NCI-H82 treated with DMSO at 0.1 percent for 48 hours (cell line): ENCODE measurements around the gene PRPF19.
"Not testable (repeated sequence)": the region's sequence is repeated elsewhere in the genome, so short reads cannot be mapped to it uniquely, and the experiment has no call there.

Experiments
- DNase-seq: peaks from one replicate; lab custom pipeline; 2025; ENCODE audit not compliant: unreplicated experiment; lab: John Stamatoyannopoulos, UW

The PRPF19 gene

GRCh38 chr11:60909680-60910280 lies 3.4 kb upstream of the PRPF19 start:
- DNase-seq: not testable (repeated sequence)

- DNase-seq: no peak
Measured at GRCh38 chr11:60908803-60909202, 2.4 kb upstream of the PRPF19 start.

GRCh38 chr11:60905551-60906113 lies 753 bp downstream of the PRPF19 start:
- DNase-seq: no peak

GRCh38 chr11:60905047-60905446 lies 1.3 kb downstream of the PRPF19 start:
- no peak for DNase-seq

- no peak for DNase-seq
Measured at GRCh38 chr11:60902625-60903024, 3.8 kb downstream of the PRPF19 start.

- DNase-seq: no peak
Measured at GRCh38 chr11:60900673-60901404, 5.5 kb downstream of the PRPF19 start.

GRCh38 chr11:60899977-60900376 lies 6.4 kb downstream of the PRPF19 start:
- DNase-seq: no peak

GRCh38 chr11:60899046-60899936 lies 7.1 kb downstream of the PRPF19 start:
- no peak for DNase-seq

- no peak for DNase-seq
Measured at GRCh38 chr11:60897496-60897895, 8.9 kb downstream of the PRPF19 start.

GRCh38 chr11:60895687-60896086 lies 10.7 kb downstream of the PRPF19 start:
- DNase-seq: no peak

GRCh38 chr11:60891103-60891741 lies 15.2 kb downstream of the PRPF19 start:
- no peak for DNase-seq

- DNase-seq: no peak
Measured at GRCh38 chr11:60890696-60891095, 15.7 kb downstream of the PRPF19 start.

GRCh38 chr11:60889869-60890311 lies 16.5 kb downstream of the PRPF19 start:
- DNase-seq: no peak

- DNase-seq: no peak
Measured at GRCh38 chr11:60887556-60887955, 18.8 kb downstream of the PRPF19 start.

- no peak for DNase-seq
Measured at GRCh38 chr11:60880643-60881282, 25.6 kb downstream of the PRPF19 start.

GRCh38 chr11:60879971-60880588 lies 26.3 kb downstream of the PRPF19 start:
- no peak for DNase-seq

GRCh38 chr11:60879104-60879503 lies 27.3 kb downstream of the PRPF19 start:
- no peak for DNase-seq

GRCh38 chr11:60878245-60879101 lies 27.9 kb downstream of the PRPF19 start:
- DNase-seq: no peak

GRCh38 chr11:60876168-60876485 lies 30.3 kb downstream of the PRPF19 start:
- no peak for DNase-seq
